Measurements from ENCODE around the gene CISH.

DNA sequence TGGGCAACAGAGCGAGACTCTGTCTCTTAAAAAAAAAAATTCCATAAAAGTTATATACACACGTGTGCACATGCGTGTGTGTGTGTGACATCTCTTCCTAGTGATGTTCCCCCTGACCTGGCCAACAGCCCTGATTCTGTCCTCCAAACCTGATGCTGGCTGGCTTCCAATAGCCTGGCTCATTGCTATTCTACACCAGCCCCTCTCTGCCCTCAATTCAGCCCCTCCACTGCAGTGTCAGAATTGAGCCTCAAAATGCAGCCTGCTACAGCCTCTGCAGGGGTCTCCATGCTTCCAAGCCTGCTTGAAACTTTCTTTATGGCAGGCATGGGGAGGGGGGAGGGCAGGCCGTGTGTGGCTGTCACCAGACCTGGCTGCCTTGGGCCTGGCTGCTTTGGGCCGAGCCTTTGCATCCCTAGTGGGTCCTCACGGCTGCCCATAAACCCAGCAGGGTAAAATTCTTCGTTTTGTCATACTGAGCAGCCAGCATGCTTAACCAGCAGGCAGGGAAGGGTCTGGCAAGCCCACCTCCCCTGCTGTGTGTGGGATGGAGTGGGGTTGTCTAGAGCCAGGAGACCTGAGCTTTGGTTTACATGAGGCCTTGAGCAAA, 40.5 kb upstream of the CISH start:
- TF ChIP-seq, protein P1, sequence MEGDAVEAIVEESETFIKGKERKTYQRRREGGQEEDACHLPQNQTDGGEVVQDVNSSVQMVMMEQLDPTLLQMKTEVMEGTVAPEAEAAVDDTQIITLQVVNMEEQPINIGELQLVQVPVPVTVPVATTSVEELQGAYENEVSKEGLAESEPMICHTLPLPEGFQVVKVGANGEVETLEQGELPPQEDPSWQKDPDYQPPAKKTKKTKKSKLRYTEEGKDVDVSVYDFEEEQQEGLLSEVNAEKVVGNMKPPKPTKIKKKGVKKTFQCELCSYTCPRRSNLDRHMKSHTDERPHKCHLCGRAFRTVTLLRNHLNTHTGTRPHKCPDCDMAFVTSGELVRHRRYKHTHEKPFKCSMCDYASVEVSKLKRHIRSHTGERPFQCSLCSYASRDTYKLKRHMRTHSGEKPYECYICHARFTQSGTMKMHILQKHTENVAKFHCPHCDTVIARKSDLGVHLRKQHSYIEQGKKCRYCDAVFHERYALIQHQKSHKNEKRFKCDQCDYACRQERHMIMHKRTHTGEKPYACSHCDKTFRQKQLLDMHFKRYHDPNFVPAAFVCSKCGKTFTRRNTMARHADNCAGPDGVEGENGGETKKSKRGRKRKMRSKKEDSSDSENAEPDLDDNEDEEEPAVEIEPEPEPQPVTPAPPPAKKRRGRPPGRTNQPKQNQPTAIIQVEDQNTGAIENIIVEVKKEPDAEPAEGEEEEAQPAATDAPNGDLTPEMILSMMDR (IDR thresholded peaks at IDR 0.05; ENCODE audit: low read depth, low read length, poor library complexity, severe bottlenecking) = no peak
- TF ChIP-seq EZH2phosphoT487 (IDR thresholded peaks at IDR 0.05; ENCODE audit: borderline replicate concordance, low read length) = no peak

Measured in DOHH2 (cell line).